Prostate gland (tissue), 2 donors: ENCODE results near the gene HCN1. TPM values are rescaled to one million over a fixed set of nuclear protein-coding genes. Genes with fewer than 3 reads are reported as not detected.

Experiments used
- DNase-seq: peaks from one replicate; pipeline ENCODE4 v3.0.0-alpha.2; 2019; ENCODE audit warnings: low spot score
- H3K27ac ChIP-seq, 2 donors: fragments of 200-600 bp; sonication (generic); 2 replicates each; pipeline ENCODE4 v1.5.1; 2017 to 2019
- H3K27me3 ChIP-seq: fragments of 200-600 bp; sonication (generic); replicated peaks from 2 replicates; pipeline ENCODE4 v1.5.1; 2019; ENCODE audit not compliant: insufficient read depth
- H3K36me3 ChIP-seq, 2 donors: fragments of 200-600 bp; sonication (generic); 1 replicate in 1 of 2; 2 replicates in 1 of 2; pipeline versions ENCODE4 v1.5.1 to v1.8.1; 2017 to 2019
- H3K4me1 ChIP-seq: fragments of 200-600 bp; sonication (generic); replicated peaks from 2 replicates; pipeline ENCODE4 v1.5.1; 2019
- H3K4me3 ChIP-seq, 2 donors: fragments of 200-600 bp; sonication (generic); 2 replicates each; pipeline ENCODE4 v1.5.1; 2017 to 2019
- H3K9me3 ChIP-seq: fragments of 200-600 bp; sonication (generic); 2 replicates; pipeline ENCODE4 v1.5.1; 2017
- POLR2A ChIP-seq: fragments of 450-650 bp; IDR thresholded peaks from one replicate; pipeline ENCODE4 v1.6.1; 2016; ENCODE audit warnings: antibody characterized with exemption, mild to moderate bottlenecking
- POLR2AphosphoS5 ChIP-seq: sonication (generic); formaldehyde crosslinking; IDR thresholded peaks from one replicate; pipeline ENCODE4 v1.6.1; 2017; ENCODE audit warnings: antibody characterized with exemption
- WGBS: methylation state at CpG from one replicate; pipeline ENCODE4 v1.1.5; 2018; 5-methylcytosine and 5-hydroxymethylcytosine counted together
- intact Hi-C: fragments of 100-400 bp; cut with DNase I; formaldehyde crosslinking; loops from one replicate; pipeline ENCODE4 v1.14.2; 2022
- total RNA-seq, 2 donors: library from RNA; depleted of rRNA; stranded (reverse); fragments of >200 nt; gene quantifications; one replicate each; pipeline ENCODE4 v1.1.0, GENCODE V29; 2016
- TF ChIP-seq, protein P1 (sequence below), 4 experiments: fragments of 200-600 bp in 2 of 4; fragments of 450-650 bp in 2 of 4; sonication (generic) in 2 of 4; IDR thresholded peaks; 1 replicate in 3 of 4; 2 replicates in 1 of 4; pipeline ENCODE4 v1.5.1; 2016 to 2019; ENCODE audit warnings: antibody characterized with exemption in 4 of 4, mild to moderate bottlenecking in 2 of 4, moderate library complexity in 2 of 4

HCN1 gene
- total RNA-seq, 2 donors from 2014 or later, result 0.05 to 1.3 TPM

- intact Hi-C loops, result no loop called here
- no peak for DNase-seq
- 56% methylated on average over 4 of the region's 4 CpGs for WGBS
Observed at GRCh38 chr5:45672271-45672670, 23.9 kb downstream of the HCN1 start.

DNA sequence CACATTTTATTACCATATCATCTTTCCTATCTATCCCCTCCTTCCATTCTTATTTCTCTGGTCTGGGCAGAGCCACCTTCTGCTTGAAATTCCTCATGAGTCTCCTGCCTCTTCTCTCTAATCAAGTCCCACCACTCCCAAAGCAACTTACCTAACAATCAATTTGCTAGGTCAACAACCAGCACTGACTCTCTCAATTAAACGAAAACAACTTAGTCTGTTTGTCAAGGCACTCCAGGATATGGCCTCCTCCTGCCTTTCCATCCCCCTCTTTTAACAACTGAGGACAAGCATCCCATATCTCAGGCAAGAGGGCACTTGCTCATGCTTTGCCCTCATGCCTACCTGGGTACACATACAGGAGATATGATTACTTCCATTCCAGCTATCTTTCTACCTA is 47.4 kb downstream of the HCN1 start:
- Histone ChIP-seq H3K27me3 (no peaks in the 10 kb centered on the region), H3K36me3 (no peaks in the 10 kb centered on the region), H3K27ac (no peak overlapping the region), H3K4me1 (no peaks in the 10 kb centered on the region), H3K9me3 (no peaks in the 10 kb centered on the region), H3K4me3 (no peak overlapping the region)
- WGBS, result 9% methylated on average over 1 of the region's 1 CpG
- intact Hi-C loops, result no loop called here
- no peak for DNase-seq
- no peak for TF ChIP-seq POLR2AphosphoS5
- no peak for TF ChIP-seq POLR2A
- TF ChIP-seq, protein P1, sequence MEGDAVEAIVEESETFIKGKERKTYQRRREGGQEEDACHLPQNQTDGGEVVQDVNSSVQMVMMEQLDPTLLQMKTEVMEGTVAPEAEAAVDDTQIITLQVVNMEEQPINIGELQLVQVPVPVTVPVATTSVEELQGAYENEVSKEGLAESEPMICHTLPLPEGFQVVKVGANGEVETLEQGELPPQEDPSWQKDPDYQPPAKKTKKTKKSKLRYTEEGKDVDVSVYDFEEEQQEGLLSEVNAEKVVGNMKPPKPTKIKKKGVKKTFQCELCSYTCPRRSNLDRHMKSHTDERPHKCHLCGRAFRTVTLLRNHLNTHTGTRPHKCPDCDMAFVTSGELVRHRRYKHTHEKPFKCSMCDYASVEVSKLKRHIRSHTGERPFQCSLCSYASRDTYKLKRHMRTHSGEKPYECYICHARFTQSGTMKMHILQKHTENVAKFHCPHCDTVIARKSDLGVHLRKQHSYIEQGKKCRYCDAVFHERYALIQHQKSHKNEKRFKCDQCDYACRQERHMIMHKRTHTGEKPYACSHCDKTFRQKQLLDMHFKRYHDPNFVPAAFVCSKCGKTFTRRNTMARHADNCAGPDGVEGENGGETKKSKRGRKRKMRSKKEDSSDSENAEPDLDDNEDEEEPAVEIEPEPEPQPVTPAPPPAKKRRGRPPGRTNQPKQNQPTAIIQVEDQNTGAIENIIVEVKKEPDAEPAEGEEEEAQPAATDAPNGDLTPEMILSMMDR (IDR thresholded peaks at IDR 0.05), result no peak

More at GRCh38 chr5:45672271-45672670, 23.9 kb downstream of the HCN1 start:
- TF ChIP-seq, protein P1 (IDR thresholded peaks at IDR 0.05), result no peak
- TF ChIP-seq POLR2AphosphoS5 (no peak), POLR2A (no peak)
- Histone ChIP-seq H3K36me3 (no peaks in the 10 kb centered on the region), H3K4me1 (no peaks in the 10 kb centered on the region), H3K4me3 (no peak overlapping the region), H3K27me3 (no peaks in the 10 kb centered on the region), H3K27ac (no peak overlapping the region), H3K9me3 (no peaks in the 10 kb centered on the region)

DNA sequence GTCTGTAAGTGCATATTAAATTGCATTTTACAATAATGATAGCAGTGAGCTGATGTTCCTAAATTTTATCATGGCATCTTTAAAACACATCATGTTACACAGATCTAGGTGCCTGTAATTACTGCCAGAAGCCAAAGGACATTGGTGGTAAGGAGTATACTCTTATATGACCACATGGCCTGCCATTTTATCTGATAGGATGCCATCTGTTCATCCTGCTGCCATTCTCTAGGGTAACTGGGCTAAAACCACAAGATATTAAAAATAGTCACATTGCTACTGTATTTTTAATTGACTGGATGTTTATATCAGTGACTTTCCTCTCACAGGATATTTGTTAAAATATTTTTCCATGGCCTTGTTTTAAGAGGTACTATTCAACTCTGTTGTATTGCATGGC is 53.1 kb downstream of the HCN1 start:
- TF ChIP-seq POLR2AphosphoS5, result no peak
- TF ChIP-seq, protein P1 (IDR thresholded peaks at IDR 0.05), result no peak
- TF ChIP-seq POLR2A, result no peak
- Histone ChIP-seq H3K9me3 (no peaks in the 10 kb centered on the region), H3K36me3 (no peaks in the 10 kb centered on the region), H3K27me3 (no peaks in the 10 kb centered on the region), H3K27ac (no peak overlapping the region), H3K4me3 (no peak overlapping the region), H3K4me1 (no peaks in the 10 kb centered on the region)
- intact Hi-C loops, result no loop called here
- DNase-seq, result no peak

DNA sequence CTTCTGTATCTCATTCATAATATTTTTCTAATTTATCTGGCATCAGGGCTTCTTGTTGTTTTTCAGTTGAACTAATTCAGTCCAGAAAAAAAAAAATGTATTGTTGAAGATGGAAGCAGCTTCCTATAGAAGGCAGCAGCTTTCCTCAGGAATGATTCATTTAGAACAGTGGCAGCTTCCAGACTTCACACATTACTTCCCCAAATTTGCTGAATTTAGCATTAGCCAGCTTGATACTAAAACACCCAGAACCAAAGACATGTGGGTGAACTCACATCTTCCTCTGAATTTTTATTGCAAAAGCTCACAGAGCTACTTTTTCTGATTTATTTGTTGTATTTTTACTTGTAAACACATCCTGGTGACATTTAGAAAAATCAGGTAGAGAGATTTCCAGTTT is 53.8 kb downstream of the HCN1 start:
- Histone ChIP-seq H3K4me1 (no peaks in the 10 kb centered on the region), H3K4me3 (no peak overlapping the region), H3K27me3 (no peaks in the 10 kb centered on the region), H3K36me3 (no peaks in the 10 kb centered on the region), H3K9me3 (no peaks in the 10 kb centered on the region), H3K27ac (no peak overlapping the region)
- TF ChIP-seq, protein P1 (IDR thresholded peaks at IDR 0.05), result no peak
- TF ChIP-seq POLR2A (no peak), POLR2AphosphoS5 (no peak)
- intact Hi-C loops, result no loop called here
- DNase-seq, result no peak

DNA sequence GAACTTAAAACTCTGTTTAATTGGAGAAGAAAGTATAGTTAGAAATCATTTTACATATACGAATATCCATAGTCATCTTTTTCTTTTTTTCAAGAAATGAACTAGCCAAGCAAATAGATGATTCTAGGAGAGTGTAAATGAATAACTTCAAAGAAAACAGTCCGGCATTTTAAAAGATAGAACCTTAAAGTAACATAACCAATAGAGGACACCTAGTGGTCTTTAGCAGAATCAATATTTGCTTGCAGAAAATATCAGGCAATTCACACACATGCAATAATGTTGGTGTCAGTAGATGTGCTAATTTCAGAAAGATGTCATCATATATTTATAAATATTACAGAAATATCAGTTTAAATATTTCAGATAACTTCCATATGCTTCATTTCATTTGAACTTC is 57.1 kb downstream of the HCN1 start:
- DNase-seq, result no peak
- WGBS, result 49% methylated on average over 2 of the region's 2 CpGs
- Histone ChIP-seq H3K36me3 (no peaks in the 10 kb centered on the region), H3K4me3 (no peak overlapping the region), H3K9me3 (no peaks in the 10 kb centered on the region), H3K4me1 (no peaks in the 10 kb centered on the region), H3K27ac (no peak overlapping the region), H3K27me3 (no peaks in the 10 kb centered on the region)
- TF ChIP-seq POLR2AphosphoS5 (no peak), POLR2A (no peak)
- TF ChIP-seq, protein P1 (IDR thresholded peaks at IDR 0.05), result no peak
- intact Hi-C loops, result no loop called here
